Measurements from ENCODE around the gene ERC2.

Gene ERC2

GRCh38 chr3:56001991-56002390 is 466.3 kb downstream of the ERC2 start:
- TF ChIP-seq TCF12 (IDR thresholded peaks at IDR 0.05; ENCODE audit: low read depth) (no peak), RAD21 (IDR thresholded peaks at IDR 0.05; ENCODE audit: low read depth) (no peak), TEAD4 (IDR thresholded peaks at IDR 0.05) (no peak), MAX (IDR thresholded peaks at IDR 0.05) (no peak), ZBTB7A (IDR thresholded peaks at IDR 0.05; ENCODE audit: low read depth) (no peak), CEBPB (IDR thresholded peaks at IDR 0.05) (no peak), YY1 (IDR thresholded peaks at IDR 0.05; ENCODE audit: low read depth) (no peak), USF1 (IDR thresholded peaks at IDR 0.05) (no peak), NFIC (IDR thresholded peaks at IDR 0.05) (no peak), EGR1 (IDR thresholded peaks at IDR 0.05) (no peak), CREB1 (IDR thresholded peaks at IDR 0.05; ENCODE audit: low read depth) (no peak)
- TF ChIP-seq, protein P1, sequence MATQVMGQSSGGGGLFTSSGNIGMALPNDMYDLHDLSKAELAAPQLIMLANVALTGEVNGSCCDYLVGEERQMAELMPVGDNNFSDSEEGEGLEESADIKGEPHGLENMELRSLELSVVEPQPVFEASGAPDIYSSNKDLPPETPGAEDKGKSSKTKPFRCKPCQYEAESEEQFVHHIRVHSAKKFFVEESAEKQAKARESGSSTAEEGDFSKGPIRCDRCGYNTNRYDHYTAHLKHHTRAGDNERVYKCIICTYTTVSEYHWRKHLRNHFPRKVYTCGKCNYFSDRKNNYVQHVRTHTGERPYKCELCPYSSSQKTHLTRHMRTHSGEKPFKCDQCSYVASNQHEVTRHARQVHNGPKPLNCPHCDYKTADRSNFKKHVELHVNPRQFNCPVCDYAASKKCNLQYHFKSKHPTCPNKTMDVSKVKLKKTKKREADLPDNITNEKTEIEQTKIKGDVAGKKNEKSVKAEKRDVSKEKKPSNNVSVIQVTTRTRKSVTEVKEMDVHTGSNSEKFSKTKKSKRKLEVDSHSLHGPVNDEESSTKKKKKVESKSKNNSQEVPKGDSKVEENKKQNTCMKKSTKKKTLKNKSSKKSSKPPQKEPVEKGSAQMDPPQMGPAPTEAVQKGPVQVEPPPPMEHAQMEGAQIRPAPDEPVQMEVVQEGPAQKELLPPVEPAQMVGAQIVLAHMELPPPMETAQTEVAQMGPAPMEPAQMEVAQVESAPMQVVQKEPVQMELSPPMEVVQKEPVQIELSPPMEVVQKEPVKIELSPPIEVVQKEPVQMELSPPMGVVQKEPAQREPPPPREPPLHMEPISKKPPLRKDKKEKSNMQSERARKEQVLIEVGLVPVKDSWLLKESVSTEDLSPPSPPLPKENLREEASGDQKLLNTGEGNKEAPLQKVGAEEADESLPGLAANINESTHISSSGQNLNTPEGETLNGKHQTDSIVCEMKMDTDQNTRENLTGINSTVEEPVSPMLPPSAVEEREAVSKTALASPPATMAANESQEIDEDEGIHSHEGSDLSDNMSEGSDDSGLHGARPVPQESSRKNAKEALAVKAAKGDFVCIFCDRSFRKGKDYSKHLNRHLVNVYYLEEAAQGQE (IDR thresholded peaks at IDR 0.05; ENCODE audit: low read depth), result no peak

DNA sequence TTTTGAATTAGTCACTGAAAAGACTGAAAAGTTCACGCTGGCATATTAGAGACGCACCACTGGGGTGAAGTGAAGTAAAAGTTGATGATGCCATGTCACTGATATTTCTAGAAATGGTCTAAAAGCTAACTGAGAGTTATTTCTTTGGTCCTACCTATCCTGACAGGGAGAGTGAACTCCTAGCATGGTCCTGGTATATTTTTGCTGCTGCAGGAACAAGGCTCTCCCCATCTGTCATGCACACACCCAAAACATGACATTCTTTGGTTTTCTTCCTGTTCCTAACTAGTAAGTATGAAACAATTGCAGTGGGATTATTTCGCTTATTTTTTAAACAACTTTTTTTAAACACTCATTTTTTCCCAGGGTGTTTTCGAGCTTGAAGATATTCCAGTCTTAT is 466.7 kb downstream of the ERC2 start:
- TF ChIP-seq NFIC (IDR thresholded peaks at IDR 0.05) (no peak), RAD21 (IDR thresholded peaks at IDR 0.05; ENCODE audit: low read depth) (no peak), YY1 (IDR thresholded peaks at IDR 0.05; ENCODE audit: low read depth) (no peak), USF1 (IDR thresholded peaks at IDR 0.05) (no peak), CREB1 (IDR thresholded peaks at IDR 0.05; ENCODE audit: low read depth) (no peak), MAX (IDR thresholded peaks at IDR 0.05) (no peak), CEBPB (IDR thresholded peaks at IDR 0.05) (no peak), EP300 (IDR thresholded peaks at IDR 0.05; ENCODE audit: borderline replicate concordance) (no peak), ZBTB7A (IDR thresholded peaks at IDR 0.05; ENCODE audit: low read depth) (no peak), TCF12 (IDR thresholded peaks at IDR 0.05; ENCODE audit: low read depth) (no peak)
- TF ChIP-seq, protein P1 (IDR thresholded peaks at IDR 0.05; ENCODE audit: low read depth), result no peak

DNA sequence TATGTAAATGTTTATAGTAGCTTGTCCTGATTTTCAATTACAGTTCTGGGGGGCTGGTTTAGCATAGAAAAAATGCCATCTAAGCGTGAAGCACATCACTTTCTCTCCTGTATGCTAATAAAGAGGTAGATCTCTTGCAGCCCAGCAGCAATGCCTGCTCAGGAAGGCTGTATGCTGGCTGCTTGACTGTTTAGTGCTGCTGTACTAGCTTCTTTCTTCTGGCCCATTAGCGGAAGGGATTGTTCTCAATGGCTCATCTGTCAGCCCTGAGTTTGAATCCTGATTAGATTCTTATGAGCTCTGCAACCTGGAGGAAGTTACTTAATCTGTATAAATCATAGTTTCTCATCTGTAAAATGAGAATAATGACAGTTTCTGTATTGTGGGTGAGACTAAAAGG is 478.9 kb downstream of the ERC2 start:
- TF ChIP-seq CEBPB (IDR thresholded peaks at IDR 0.05) (no peak), EGR1 (IDR thresholded peaks at IDR 0.05) (no peak), TEAD4 (IDR thresholded peaks at IDR 0.05) (no peak), CREB1 (IDR thresholded peaks at IDR 0.05; ENCODE audit: low read depth) (no peak), RAD21 (IDR thresholded peaks at IDR 0.05; ENCODE audit: low read depth) (no peak), NFIC (IDR thresholded peaks at IDR 0.05) (no peak), ZBTB7A (IDR thresholded peaks at IDR 0.05; ENCODE audit: low read depth) (no peak), YY1 (IDR thresholded peaks at IDR 0.05; ENCODE audit: low read depth) (no peak), FOXM1 (IDR thresholded peaks at IDR 0.05; ENCODE audit: borderline replicate concordance, low read depth) (no peak), TCF12 (IDR thresholded peaks at IDR 0.05; ENCODE audit: low read depth) (no peak), USF1 (IDR thresholded peaks at IDR 0.05) (no peak), MAX (IDR thresholded peaks at IDR 0.05) (no peak), TAF1 (IDR thresholded peaks at IDR 0.05; ENCODE audit: low read depth) (no peak), EP300 (IDR thresholded peaks at IDR 0.05; ENCODE audit: borderline replicate concordance) (no peak)
- TF ChIP-seq, protein P1 (IDR thresholded peaks at IDR 0.05; ENCODE audit: low read depth), result no peak

GRCh38 chr3:55988905-55989304 is 479.4 kb downstream of the ERC2 start:
- TF ChIP-seq NFIC (IDR thresholded peaks at IDR 0.05) (no peak), MAX (IDR thresholded peaks at IDR 0.05) (no peak), TAF1 (IDR thresholded peaks at IDR 0.05; ENCODE audit: low read depth) (no peak), TEAD4 (IDR thresholded peaks at IDR 0.05) (no peak)

All from Ishikawa (cell line).